Activated gamma-delta T cell (primary cell): ENCODE measurements around the gene ARHGAP19.
"Not testable (repeated sequence)": the region's sequence is repeated elsewhere in the genome, so short reads cannot be mapped to it uniquely, and the experiment has no call there.

Experiments used
- DNase-seq: peaks from one replicate; lab custom pipeline; 2025; lab: John Stamatoyannopoulos, UW

Gene ARHGAP19

GRCh38 chr10:97280783-97281182, 11.7 kb downstream of the ARHGAP19 start:
- no peak for DNase-seq

DNA sequence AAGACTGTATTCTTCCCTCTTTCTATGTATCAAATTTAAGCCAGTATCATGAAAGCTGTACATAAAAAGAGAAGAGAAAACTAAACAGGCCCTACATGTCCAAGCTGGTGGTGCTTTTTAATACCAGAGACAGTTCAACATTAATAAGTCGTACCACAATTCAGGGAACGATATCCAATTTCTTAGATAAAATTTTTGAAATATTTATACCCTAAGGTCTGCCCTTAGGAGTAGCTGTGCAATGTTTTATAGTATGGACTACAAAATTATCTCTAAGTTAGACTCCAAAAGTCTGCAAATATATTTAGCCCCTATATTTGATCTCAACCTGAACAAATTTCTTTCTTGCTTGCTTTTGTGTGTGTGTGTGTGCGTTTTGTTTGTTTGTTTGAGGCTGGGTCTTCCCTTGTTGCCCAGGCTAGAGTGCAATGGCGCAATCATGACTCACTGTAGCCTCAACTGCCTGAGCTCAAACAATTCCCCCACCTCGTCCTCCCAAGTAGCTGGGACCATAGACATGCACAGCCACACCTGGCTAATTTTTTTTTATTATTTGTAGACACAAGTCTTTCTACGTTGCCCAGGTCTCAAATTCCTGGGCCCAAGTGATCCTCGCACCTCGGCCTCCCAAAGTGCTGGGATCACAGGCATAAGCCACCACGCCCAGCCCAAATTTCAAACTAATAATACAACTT, 13.2 kb downstream of the ARHGAP19 start:
- DNase-seq: no peak

DNA sequence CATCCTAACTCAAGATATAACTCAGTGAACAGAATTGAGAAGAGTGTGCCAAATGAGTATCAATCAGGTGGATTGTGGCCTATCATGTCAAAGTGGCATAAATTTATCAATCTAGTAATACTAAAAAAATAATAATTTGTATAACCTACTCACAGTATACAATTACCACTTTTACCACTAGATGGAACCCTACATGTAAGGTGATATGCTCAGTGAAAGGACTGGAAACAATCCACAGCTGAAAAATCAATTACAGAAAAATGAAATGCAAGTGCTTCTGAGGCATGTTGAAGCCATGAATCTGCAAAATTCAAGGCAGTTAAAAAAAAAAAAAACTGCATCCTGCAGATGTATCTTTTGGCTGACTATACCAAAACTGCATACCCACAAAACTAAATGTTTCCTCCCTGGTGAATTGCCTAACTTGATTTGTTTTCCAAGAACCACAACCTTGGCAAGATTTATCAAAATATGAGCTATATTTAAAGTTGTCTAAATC, 13.9 kb downstream of the ARHGAP19 start:
- no peak for DNase-seq

DNA sequence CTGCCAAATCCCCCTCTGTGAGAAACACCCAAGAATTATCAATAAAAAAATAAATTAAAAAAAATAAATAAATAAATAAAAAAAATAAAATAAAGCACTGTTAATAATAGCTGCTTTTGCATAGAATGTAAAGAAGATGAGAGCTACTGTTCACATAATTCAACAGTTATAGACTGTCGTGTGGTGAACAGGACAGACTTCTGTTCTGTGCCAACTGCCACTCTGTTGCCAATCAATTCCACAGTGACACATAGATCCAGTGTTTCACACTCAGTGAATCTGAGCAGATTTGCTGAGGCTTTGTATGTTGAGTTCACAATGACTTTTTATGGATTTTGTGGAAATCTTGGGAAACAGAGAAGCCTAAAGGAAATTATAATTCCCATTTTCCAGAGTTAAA, 14.9 kb downstream of the ARHGAP19 start:
- no peak for DNase-seq

DNA sequence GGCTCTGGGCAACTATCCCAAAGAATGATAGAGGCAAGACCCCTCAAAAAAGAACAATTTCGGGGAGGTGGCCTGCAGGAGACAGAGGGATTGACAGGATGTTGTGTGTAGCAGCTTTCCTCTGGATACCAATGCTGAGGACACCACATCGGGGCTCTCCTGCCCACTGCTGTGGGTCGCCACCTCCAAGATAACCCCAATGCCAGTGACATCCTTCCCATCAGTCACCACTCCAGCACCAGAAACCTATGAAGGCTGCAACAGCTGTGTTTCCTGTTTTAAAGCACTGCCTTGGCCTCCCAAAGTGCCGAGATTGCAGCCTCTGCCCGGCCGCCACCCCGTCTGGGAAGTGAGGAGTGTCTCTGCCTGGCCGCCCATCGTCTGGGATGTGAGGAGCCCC, 17.6 kb downstream of the ARHGAP19 start:
- no peak for DNase-seq

DNA sequence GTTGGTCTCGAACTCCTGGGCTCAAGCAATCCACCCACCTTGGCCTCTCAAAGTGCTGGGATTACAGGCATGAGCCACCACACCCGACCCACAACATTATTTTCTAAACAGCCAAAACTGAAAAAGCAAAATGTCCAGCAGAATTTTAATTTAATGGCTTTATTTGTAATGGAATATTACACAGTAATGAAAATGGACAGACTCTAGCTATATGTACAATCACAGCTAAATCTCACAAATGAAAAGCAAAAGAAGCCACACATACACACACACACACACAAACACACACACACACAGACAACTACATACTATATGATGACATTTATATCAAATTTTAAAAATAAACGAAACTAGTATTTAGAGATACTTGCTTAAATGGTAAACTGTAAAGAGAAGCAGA, 18.7 kb downstream of the ARHGAP19 start:
- DNase-seq: no peak

DNA sequence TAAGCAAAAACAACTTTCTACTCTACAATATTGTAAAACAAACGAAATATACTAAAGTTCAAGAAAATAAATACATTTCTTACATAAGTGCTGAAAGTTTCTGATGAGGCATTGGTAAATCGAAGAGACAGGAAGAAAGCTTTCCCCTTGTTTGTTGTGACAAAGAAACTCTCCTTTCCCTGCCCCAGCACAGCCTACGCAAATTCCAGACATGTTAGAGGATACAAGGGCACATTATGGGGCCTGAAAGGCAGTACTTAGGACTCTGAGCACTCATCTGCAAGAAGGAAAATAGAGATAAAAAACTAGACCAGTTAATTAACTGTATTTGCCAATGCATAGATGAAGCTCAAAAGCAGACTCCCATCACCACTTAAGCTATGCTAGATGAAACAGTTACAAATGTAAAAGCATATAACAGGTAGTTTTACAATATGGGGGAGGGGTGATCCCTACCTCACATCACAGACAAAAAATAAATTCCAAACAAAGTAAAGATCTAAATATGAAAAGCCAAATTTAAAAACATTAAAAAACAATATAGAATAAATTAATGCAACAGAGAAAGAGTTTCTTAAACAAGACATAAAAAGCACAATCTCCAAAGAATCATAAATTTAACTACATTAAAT, 21.8 kb downstream of the ARHGAP19 start:
- DNase-seq: no peak

DNA sequence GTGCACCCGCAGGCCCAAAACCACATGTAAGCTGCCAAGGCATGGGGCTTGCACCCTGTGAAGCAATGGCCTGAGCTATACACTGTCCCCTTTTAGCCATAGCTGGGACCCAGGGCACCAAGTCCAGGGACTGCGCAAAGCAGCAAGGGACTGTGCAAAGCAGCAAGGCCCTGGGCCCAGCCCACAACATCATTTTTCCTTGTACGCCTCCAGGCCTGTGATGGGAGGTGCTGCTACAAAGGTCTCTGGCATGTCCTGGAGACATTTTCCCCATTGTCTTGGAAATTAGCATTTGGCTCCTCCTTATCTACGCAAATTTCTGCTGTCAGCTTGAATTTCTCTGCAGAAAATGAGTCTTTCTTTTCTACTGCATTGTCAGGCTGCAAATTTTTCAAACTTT, 24.8 kb downstream of the ARHGAP19 start:
- no peak for DNase-seq

- DNase-seq: not testable (repeated sequence)
Measured at GRCh38 chr10:97265095-97265494, 27.3 kb downstream of the ARHGAP19 start.

- DNase-seq: no peak
Measured at GRCh38 chr10:97263971-97264370, 28.5 kb downstream of the ARHGAP19 start.

DNA sequence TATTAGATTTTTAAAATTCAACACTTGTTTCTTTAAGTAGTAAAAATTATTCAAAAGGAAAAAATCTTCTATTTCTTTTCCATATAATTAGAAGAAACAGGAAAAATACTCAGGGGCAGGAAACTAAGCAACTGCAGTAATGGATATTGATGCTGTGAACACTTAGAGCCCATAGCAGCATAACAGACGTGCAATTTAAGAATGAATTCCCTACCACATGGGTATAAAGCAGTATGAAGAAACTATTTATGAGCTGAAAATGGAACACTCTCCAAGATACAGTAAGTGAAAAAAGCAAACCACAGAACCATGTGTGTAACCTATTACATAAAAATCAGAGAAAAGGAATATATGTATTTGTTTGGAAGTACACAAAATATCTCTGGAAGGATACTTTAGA, 30.8 kb downstream of the ARHGAP19 start:
- no peak for DNase-seq

DNA sequence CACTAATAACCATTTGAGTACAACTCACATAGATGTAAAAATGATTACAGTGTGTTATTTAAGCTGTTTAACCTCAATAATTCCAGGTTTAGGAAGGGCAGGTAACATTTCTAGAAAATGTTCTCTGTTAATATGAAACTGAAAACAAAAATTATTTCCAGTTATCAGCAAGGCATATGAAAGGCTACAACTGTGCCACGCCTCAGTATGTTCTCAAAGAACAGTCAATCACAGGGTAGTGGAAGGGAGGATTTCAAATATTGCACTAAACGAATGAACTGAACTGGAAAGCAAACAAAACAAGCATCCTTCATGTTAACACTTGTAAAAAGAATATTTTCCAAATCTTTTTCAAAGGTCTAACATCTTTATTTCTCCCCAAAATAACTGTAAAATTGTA, 31.3 kb downstream of the ARHGAP19 start:
- DNase-seq: no peak

DNA sequence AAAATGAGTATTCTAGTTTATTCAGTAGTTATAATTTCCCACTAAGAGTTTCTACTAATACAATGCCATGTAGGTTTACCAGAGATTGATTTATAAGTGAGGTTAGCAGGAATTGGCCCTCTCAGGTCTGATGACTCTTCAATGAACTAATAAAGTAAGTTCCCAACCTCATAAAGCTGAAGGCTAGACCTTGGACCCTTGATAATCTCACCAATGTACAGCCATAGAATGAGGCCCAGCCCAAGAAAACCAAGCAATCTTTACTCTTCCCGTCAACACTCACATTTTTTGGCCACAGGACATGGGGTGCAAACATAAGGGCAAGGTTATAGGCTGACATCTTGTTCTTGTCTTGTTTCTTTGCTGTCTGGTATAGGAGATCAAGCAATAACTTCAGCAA, 33.3 kb downstream of the ARHGAP19 start:
- DNase-seq: no peak

- no peak for DNase-seq
Measured at GRCh38 chr10:97256356-97256755, 36.1 kb downstream of the ARHGAP19 start.

DNA sequence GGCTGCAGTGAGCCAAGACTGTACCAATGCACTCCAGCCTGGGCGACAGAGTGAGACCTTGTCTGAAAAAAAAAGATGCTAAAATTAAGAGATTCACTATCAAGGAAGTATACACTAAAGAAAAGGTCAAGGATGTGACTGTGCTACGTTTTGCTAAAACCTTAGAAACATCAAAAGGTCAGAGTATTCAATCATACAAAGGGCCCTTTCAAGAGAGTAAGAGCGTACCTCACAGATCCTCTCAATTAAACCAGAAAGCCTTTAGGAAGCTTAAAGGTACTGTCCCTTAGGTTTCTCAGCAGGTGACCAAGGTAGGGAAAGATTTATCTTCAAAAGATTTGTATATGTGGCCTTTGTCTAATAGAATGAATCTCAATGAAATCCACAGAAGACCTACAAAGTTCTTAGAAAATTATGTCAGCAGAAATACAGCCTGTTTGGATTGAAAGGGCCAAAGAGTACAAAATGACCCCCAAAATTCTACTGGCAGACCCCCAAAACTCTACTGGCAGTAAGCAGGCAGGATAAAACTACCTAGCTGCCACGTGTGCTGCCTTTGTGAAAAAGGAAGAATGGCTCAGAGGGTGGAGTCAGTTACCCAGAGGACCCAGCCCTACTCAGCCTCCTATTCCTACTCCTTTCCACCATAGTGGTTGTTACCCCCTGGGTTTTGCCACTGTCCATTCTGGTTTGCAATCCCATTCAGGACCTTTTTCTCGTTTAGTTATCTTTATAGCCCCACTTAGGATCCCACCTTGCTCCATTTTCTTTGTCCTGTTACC, 36.7 kb downstream of the ARHGAP19 start:
- no peak for DNase-seq

DNA sequence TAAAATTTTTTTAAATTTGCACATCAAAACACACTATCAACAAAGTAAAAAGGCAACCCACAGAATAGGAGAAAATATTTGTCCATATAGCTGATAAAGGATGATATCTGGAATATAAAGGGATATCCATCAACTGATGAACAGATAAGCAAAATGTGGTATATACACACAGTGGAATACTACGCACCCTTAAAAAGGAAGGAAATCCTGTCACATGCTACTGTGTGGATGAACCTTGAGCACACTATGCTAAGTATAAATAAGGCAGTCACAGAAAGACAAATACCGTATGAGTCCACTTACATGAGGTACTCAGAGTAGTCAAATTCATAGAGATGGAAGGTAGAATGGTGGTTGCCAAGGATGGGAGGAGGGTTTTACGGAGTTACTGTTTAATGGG, 37.7 kb downstream of the ARHGAP19 start:
- DNase-seq: no peak

DNA sequence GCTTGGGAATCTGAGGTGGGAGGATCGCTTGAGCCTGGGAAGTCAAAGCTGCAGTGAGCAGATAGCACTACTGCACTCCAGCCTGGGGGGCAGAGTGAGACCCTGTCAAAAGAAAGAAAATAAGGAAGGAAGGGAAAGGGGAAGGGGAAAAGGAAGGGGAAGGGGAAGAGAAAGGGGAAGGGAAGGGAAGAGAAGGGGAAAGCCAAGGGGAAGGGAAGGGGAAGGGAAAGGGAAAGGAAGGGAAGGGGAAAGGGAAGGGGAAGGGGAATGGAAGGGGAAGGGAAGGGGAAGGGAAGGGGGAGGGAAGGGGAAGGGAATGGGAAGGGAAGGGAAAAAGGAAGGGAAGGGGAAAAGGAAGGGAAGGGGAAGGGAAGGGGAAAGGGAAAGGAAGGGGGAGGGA, 41.5 kb downstream of the ARHGAP19 start:
- DNase-seq: no peak

DNA sequence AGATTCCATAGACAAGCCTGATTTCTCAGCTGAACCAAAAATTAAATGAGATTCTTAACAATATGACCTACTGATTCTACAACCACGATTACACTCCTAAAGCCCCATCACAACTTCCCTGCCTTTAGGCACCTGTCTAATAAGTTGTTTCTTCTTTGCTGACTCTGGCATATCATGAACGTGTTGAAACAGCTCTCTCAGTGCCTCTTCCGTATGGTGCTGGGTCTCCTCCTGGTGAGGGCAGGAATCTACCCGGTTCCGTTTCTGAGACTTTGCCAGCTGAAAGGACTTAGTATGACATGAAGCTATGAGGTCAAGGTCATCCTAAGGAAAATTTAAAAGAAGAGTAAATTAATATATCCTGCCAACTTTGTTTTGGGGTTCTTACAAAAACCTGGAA, 48.6 kb downstream of the ARHGAP19 start:
- DNase-seq: no peak

DNA sequence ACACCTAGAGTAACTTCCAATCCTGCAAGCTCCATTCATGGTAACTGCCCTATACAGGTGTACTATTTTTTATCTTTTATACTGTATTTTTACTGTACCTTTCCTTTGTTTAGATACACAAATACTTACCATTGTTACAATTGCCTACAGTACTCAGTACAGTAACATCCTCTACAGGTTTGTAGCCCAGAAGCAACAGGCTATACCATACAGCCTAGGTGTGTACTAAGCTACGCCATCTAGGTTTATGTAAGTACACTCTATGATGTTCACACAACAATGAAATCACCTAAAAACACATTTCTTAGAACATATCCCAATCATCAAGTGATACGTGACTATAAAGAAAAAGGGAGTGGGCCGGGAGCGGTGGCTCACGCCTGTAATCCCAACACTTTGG, 53.6 kb downstream of the ARHGAP19 start:
- DNase-seq: no peak

- DNase-seq: no peak
Measured at GRCh38 chr10:97235353-97235752, 57.1 kb downstream of the ARHGAP19 start.

DNA sequence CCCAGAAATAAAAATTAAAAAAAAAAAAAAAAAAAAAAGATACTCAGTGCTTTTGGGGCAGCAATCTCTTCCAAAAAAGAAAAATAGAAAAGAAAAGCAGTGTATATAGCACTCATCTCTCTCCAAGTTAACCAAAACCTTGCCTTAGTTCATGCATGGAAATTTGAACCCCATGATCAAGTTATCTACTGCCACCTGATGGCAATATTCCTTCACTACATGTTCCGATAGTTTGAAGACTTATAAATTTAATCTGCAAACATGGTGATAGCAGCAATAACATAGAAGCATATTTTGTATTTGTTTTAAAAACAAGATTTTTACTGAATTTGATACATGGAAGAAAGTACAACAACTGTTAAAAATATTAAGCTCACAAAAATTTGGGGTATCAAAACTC, 58.0 kb downstream of the ARHGAP19 start:
- no peak for DNase-seq

- no peak for DNase-seq
Measured at GRCh38 chr10:97230146-97230545, 62.3 kb downstream of the ARHGAP19 start.
